ENCODE results near the gene MYL11. TPM values are rescaled to one million over a fixed set of nuclear protein-coding genes. Genes with fewer than 3 reads are reported as not detected.
"Not testable (repeated sequence)": the region's sequence is repeated elsewhere in the genome, so short reads cannot be mapped to it uniquely, and the experiment has no call there.

Gene MYL11
- total RNA-seq, 1 donor from 2014 or later: 12,119 TPM

DNA sequence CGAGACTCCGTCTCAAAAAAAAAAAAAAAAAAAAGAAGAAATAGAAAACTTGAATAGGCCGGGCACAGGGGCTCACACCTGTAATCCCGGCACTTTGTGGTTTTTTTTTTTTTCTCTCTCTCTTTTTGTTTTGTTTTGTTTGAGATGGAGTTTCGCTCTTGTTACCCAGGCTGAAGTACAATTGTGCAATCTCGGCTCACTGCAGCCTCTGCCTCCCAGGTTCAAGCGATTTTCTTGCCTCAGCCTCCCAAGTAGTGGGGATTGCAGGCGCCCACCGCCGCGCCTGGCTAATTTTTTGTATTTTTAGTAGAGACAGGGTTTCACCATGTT is 31.1 kb upstream of the MYL11 start:
- not testable (repeated sequence) for H3K27ac ChIP-seq (ENCODE audit: low read depth, low read length); H3K4me1 ChIP-seq (ENCODE audit: control insufficient read depth in 3 of 3, insufficient read depth in 3 of 3, low read length in 3 of 3); H3K9ac ChIP-seq (ENCODE audit: low read depth in 1 of 3, low read length in 3 of 3); H3K36me3 ChIP-seq (ENCODE audit: control insufficient read depth in 3 of 3, insufficient read depth in 3 of 3, low read length in 3 of 3); H3K9me3 ChIP-seq (ENCODE audit: control insufficient read depth in 3 of 3, low read length in 3 of 3); H3K4me3 ChIP-seq (ENCODE audit: low read length in 3 of 3); H3K27me3 ChIP-seq (ENCODE audit: control insufficient read depth in 3 of 3, insufficient read depth in 3 of 3, low read length in 3 of 3)

DNA sequence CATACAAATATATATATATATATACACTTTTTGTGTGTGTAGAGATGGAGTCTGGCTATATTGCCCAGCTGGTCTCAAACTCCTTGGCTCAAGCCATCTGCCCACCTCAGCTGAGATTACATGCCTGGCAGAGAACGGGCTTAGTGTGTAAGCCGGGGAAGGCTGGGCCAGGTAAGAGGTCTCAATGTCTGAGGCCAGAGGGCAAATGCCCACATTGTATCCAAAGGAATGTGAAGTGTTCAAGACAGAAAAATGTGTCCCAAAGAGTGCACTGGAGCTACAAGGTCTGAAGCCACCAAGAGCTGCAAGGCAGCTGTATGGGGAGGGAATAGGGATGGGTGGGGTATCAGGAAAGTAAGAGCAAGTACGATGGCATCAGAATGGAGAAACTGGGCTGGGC is 28.3 kb upstream of the MYL11 start:
- no peaks in the 10 kb centered on the region for H3K27me3 ChIP-seq (ENCODE audit: control insufficient read depth in 3 of 3, insufficient read depth in 3 of 3, low read length in 3 of 3)
- H3K9ac ChIP-seq (ENCODE audit: low read depth in 1 of 3, low read length in 3 of 3): no peak overlapping the region
- H3K36me3 ChIP-seq (ENCODE audit: control insufficient read depth in 3 of 3, insufficient read depth in 3 of 3, low read length in 3 of 3): peaks cover 9 to 13% (median 11%) of the 10 kb centered on the region in 3 donors
- H3K9me3 ChIP-seq (ENCODE audit: control insufficient read depth in 3 of 3, low read length in 3 of 3): no peaks in the 10 kb centered on the region
- no peak overlapping the region for H3K4me3 ChIP-seq (ENCODE audit: low read length in 3 of 3)
- peaks cover under 1 to 6% (median 2%) of the 10 kb centered on the region in 3 donors for H3K4me1 ChIP-seq (ENCODE audit: control insufficient read depth in 3 of 3, insufficient read depth in 3 of 3, low read length in 3 of 3)
- H3K27ac ChIP-seq (ENCODE audit: low read depth, low read length): no peak overlapping the region

DNA sequence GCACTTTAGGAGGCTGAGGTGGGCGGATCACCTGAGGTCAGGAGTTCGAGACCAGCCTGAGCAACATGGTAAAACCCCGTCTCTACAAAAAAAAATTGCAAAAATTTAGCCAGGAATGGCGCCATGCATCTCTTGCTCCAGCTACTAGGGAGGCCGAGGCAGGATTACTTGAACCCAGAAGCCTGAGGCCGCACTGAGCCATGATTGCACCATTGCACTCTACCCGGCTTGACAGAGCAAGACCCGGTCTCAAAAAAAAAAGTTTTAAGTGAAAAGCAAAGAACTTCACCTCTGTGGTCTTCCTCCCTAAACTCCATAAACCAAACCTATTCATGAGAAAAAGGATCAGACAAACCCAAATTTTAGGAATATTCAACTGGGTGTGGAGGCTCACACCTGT is 26.5 kb upstream of the MYL11 start:
- Histone ChIP-seq H3K9ac (ENCODE audit: low read depth in 1 of 3, low read length in 3 of 3) (no peak overlapping the region), H3K27me3 (ENCODE audit: control insufficient read depth in 3 of 3, insufficient read depth in 3 of 3, low read length in 3 of 3) (no peaks in the 10 kb centered on the region), H3K4me1 (ENCODE audit: control insufficient read depth in 3 of 3, insufficient read depth in 3 of 3, low read length in 3 of 3) (peaks cover 15 to 25% (median 16%) of the 10 kb centered on the region in 3 donors), H3K9me3 (ENCODE audit: control insufficient read depth in 3 of 3, low read length in 3 of 3) (no peaks in the 10 kb centered on the region), H3K4me3 (ENCODE audit: low read length in 3 of 3) (no peak overlapping the region), H3K27ac (ENCODE audit: low read depth, low read length) (no peak overlapping the region), H3K36me3 (ENCODE audit: control insufficient read depth in 3 of 3, insufficient read depth in 3 of 3, low read length in 3 of 3) (peaks cover 19 to 23% (median 20%) of the 10 kb centered on the region in 3 donors)

DNA sequence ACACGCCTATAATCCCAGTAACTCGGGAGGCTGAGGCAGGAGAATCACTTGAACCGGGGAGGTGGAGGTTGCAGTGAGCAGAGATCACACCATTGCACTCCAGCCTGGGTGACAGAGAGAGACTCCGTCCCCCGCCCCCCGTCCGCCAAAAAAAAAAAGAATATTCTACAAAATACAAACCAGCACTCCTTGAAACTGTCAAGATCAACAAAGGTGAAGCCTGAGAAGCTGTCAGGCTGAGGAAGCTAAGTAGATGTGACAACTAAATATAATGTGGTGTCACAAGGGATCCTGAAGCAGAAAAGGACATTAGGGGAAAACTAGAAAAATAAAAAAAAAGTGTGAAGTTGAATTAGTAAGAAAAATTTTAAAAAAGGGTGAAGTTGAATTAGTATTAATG is 25.7 kb upstream of the MYL11 start:
- H3K27ac ChIP-seq (ENCODE audit: low read depth, low read length): no peak overlapping the region
- H3K27me3 ChIP-seq (ENCODE audit: control insufficient read depth in 3 of 3, insufficient read depth in 3 of 3, low read length in 3 of 3): no peaks in the 10 kb centered on the region
- H3K4me3 ChIP-seq (ENCODE audit: low read length in 3 of 3): no peak overlapping the region
- no peaks in the 10 kb centered on the region for H3K9me3 ChIP-seq (ENCODE audit: control insufficient read depth in 3 of 3, low read length in 3 of 3)
- H3K9ac ChIP-seq (ENCODE audit: low read depth in 1 of 3, low read length in 3 of 3): no peak overlapping the region
- peaks cover 18 to 33% (median 21%) of the 10 kb centered on the region in 3 donors for H3K4me1 ChIP-seq (ENCODE audit: control insufficient read depth in 3 of 3, insufficient read depth in 3 of 3, low read length in 3 of 3)
- peaks cover 22 to 29% (median 27%) of the 10 kb centered on the region in 3 donors for H3K36me3 ChIP-seq (ENCODE audit: control insufficient read depth in 3 of 3, insufficient read depth in 3 of 3, low read length in 3 of 3)

DNA sequence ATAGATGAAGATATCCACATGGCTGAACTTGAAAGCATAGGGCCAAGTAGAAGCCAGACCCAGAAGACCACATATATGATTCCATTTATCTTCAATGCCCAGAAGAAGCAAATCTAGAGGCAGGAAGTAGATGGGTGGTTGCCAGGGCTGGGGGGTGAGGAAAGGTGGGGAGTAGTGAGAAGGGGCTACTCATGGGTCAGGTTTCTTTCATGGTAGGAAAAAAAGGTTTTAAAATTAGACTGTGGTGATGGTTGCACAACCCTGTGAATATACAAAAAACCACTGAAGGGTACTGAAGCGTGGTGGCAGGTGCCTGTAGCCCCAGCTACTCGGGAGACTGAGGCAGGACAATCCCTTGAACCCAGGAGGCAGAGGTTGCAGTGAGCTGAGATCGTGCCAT is 24.9 kb upstream of the MYL11 start:
- H3K4me3 ChIP-seq (ENCODE audit: low read length in 3 of 3): no peak overlapping the region
- peaks cover 22 to 29% (median 27%) of the 10 kb centered on the region in 3 donors for H3K36me3 ChIP-seq (ENCODE audit: control insufficient read depth in 3 of 3, insufficient read depth in 3 of 3, low read length in 3 of 3)
- H3K9me3 ChIP-seq (ENCODE audit: control insufficient read depth in 3 of 3, low read length in 3 of 3): no peaks in the 10 kb centered on the region
- no peak overlapping the region for H3K27ac ChIP-seq (ENCODE audit: low read depth, low read length)
- H3K4me1 ChIP-seq (ENCODE audit: control insufficient read depth in 3 of 3, insufficient read depth in 3 of 3, low read length in 3 of 3): peaks cover 26 to 40% (median 29%) of the 10 kb centered on the region in 3 donors
- H3K9ac ChIP-seq (ENCODE audit: low read depth in 1 of 3, low read length in 3 of 3): no peak overlapping the region
- no peaks in the 10 kb centered on the region for H3K27me3 ChIP-seq (ENCODE audit: control insufficient read depth in 3 of 3, insufficient read depth in 3 of 3, low read length in 3 of 3)

DNA sequence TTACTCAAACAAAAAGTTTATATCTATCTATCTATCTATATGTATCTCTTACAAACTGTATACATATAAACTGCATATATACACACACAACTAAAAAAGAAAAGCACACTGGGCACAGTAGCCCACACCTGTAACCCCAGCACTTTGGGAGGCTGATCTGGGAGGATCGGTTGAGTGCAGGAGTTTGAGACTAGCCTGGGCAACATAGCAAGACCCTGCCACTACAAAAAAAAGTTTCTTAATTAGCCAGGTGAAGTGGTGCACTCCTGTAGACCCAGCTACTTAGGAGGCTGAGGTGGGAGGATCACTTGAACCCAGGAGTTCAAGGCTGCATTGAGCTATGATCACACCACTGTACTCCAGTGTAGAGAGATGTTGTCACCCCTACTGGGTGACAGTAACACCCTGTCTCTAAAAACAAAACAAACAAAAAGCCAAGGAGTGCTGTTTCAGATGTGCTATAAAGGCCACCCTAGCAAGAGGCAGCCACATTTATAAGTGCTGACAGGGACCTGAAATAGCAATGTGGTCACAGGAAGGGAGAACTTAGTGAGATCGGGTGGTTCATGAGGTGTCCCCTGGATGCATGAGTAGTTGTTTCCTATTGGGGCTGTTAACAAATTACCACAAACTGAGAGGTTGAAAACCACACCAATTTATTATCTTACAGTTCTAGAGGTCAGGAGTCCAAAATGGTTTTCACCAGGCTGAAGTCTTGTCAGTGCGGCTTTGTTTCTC is 24.3 kb upstream of the MYL11 start:
- Histone ChIP-seq H3K27ac (ENCODE audit: low read depth, low read length) (peak overlapping the region; percentile 51), H3K36me3 (ENCODE audit: control insufficient read depth in 3 of 3, insufficient read depth in 3 of 3, low read length in 3 of 3) (peaks cover 22 to 29% (median 27%) of the 10 kb centered on the region in 3 donors), H3K27me3 (ENCODE audit: control insufficient read depth in 3 of 3, insufficient read depth in 3 of 3, low read length in 3 of 3) (no peaks in the 10 kb centered on the region), H3K4me1 (ENCODE audit: control insufficient read depth in 3 of 3, insufficient read depth in 3 of 3, low read length in 3 of 3) (peaks cover 26 to 44% (median 30%) of the 10 kb centered on the region in 3 donors), H3K4me3 (ENCODE audit: low read length in 3 of 3) (no peak overlapping the region), H3K9ac (ENCODE audit: low read depth in 1 of 3, low read length in 3 of 3) (no peak overlapping the region), H3K9me3 (ENCODE audit: control insufficient read depth in 3 of 3, low read length in 3 of 3) (no peaks in the 10 kb centered on the region)

DNA sequence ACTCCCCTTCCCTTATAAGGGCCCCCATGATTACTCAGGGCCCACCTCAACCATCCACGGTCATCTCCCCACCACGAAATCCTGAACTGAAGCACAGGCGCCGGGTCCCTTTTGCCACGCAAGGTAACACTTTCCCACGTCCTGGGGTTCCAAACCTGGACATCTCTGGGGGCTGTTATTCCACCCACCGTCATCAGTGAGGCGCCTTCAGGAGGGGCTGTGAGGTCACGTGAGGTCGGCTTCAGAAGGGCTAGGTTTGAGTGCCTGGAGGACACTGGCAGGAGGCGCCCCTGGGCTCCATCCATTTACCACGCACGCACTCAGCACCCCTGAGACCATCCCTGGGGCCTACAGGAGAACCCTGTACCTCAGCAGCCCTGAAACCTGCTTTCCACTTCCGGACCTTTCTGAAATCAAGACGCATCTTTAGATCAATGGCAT is 23.6 kb upstream of the MYL11 start:
- Histone ChIP-seq H3K27me3 (ENCODE audit: control insufficient read depth in 3 of 3, insufficient read depth in 3 of 3, low read length in 3 of 3) (no peaks in the 10 kb centered on the region), H3K36me3 (ENCODE audit: control insufficient read depth in 3 of 3, insufficient read depth in 3 of 3, low read length in 3 of 3) (peaks cover 22 to 29% (median 27%) of the 10 kb centered on the region in 3 donors), H3K27ac (ENCODE audit: low read depth, low read length) (peak overlapping the region; percentile 51), H3K4me1 (ENCODE audit: control insufficient read depth in 3 of 3, insufficient read depth in 3 of 3, low read length in 3 of 3) (peaks cover 33 to 51% (median 36%) of the 10 kb centered on the region in 3 donors), H3K9ac (ENCODE audit: low read depth in 1 of 3, low read length in 3 of 3) (peak overlapping the region in 1 of 3 donors; percentile 11), H3K4me3 (ENCODE audit: low read length in 3 of 3) (no peak overlapping the region), H3K9me3 (ENCODE audit: control insufficient read depth in 3 of 3, low read length in 3 of 3) (no peaks in the 10 kb centered on the region)

DNA sequence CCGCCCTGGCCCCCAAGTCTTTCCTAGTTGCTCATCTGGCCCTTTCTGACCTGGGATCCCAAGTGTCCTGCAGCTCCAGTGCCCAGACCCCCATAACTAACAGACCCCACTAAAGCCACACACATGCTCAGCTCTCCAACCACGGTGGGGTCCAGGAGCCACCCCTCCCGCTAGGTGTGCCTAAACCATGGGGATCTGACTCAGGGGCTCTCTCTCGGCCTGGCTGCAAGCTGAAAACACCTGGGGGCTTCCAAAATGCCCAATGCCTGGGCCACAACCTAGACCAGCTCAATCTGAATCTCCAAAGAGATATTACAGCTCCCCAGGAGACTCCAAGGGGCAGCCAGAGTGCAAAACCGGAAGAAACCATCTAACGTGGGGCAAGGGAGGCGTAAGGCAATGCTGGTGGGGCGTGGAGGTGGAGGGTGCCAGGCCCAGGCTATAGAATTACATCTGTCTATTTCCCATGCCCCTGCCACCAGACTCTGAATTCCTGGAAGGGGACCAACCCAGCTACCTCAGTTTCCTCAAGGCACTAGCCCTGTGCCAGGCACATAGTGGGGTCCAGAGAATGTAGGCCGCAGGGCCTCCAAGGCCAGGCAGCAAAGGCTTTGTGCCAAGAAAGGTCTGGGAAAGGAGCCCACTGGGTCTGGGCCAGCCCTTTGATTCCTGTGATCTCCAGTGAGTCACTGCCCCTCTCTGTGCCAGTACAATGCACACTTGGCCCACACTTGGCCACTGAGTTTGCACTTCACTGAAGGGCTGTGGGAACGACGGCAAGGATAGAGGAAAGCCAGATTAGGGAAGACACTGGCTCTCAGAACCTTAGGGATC is 22.8 kb upstream of the MYL11 start:
- peaks cover 37 to 59% (median 41%) of the 10 kb centered on the region in 3 donors for H3K4me1 ChIP-seq (ENCODE audit: control insufficient read depth in 3 of 3, insufficient read depth in 3 of 3, low read length in 3 of 3)
- peaks cover 22 to 29% (median 27%) of the 10 kb centered on the region in 3 donors for H3K36me3 ChIP-seq (ENCODE audit: control insufficient read depth in 3 of 3, insufficient read depth in 3 of 3, low read length in 3 of 3)
- no peaks in the 10 kb centered on the region for H3K9me3 ChIP-seq (ENCODE audit: control insufficient read depth in 3 of 3, low read length in 3 of 3)
- H3K9ac ChIP-seq (ENCODE audit: low read depth in 1 of 3, low read length in 3 of 3): peak overlapping the region; percentile 11 to 69 (median 57)
- H3K4me3 ChIP-seq (ENCODE audit: low read length in 3 of 3): peak overlapping the region in 2 of 3 donors; percentile 7 to 13
- H3K27me3 ChIP-seq (ENCODE audit: control insufficient read depth in 3 of 3, insufficient read depth in 3 of 3, low read length in 3 of 3): no peaks in the 10 kb centered on the region
- H3K27ac ChIP-seq (ENCODE audit: low read depth, low read length): peak overlapping the region; percentile 51

DNA sequence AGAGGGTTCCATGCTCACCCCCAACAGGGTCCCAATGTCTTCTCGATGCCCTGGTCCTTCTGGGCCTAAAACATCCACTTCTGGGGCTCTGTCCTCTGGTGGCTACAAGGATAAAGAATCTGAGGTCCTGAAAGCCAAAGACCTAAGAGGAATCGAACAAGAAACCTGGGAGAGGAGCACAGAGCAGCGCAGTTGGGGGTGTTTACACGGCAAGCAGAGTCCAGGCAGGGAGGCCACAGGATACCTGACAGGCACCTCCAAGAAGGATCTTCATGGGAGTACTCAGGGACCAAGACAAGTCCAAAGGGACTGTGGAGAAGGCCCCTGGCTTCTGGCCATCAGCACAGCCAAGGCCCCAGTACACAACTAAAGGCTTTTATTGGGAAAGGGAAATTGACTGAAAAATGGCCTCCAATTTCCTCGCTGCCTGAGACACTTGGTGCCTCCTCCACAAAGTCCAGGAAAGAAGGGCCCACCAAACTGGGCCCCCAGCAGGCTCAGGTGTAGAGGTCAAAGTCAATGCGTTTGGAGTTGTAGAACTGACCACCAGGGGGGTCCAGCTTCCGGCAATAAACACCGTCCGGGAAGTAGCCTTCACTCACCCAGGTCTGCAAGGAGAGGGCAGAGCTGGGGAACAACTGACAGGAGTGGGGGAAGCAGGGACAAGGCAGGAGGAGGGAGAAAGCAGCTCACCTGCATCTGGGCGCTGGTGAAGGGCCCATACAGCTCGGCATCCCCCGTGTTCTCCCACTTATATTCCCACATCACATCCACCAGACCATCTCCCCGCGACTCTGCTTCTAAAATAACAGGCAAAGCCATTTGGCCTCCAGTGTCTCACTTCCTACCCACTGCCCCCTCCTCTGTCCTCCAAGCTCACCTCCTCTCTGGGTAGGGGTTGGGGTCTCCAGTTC is 21.9 kb upstream of the MYL11 start:
- Histone ChIP-seq H3K4me1 (ENCODE audit: control insufficient read depth in 3 of 3, insufficient read depth in 3 of 3, low read length in 3 of 3) (peaks cover 37 to 62% (median 41%) of the 10 kb centered on the region in 3 donors), H3K27ac (ENCODE audit: low read depth, low read length) (peak overlapping the region; percentile 51), H3K9ac (ENCODE audit: low read depth in 1 of 3, low read length in 3 of 3) (peak overlapping the region in 1 of 3 donors; percentile 36)

More for the DNA sequence above, 21.9 kb upstream of the MYL11 start:
- peaks cover 27 to 35% (median 33%) of the 10 kb centered on the region in 3 donors for H3K36me3 ChIP-seq (ENCODE audit: control insufficient read depth in 3 of 3, insufficient read depth in 3 of 3, low read length in 3 of 3)
- H3K4me3 ChIP-seq (ENCODE audit: low read length in 3 of 3): peak overlapping the region in 2 of 3 donors; percentile 7 to 13
- H3K9me3 ChIP-seq (ENCODE audit: control insufficient read depth in 3 of 3, low read length in 3 of 3): no peaks in the 10 kb centered on the region
- no peaks in the 10 kb centered on the region for H3K27me3 ChIP-seq (ENCODE audit: control insufficient read depth in 3 of 3, insufficient read depth in 3 of 3, low read length in 3 of 3)

All from skeletal muscle tissue (tissue), 4 donors.